PC-9 (cell line): Measurements from ENCODE around the gene FAM131A. TPM values are rescaled to one million over a fixed set of nuclear protein-coding genes. Genes with fewer than 3 reads are reported as not detected.

Experiments
- BruUV-seq: library from RNA; stranded (reverse); fragments of 400-500 nt; replicated peaks from 2 replicates; lab custom pipeline; 2021; lab: Mats Ljungman, UMichigan
- CTCF ChIA-PET: fragments of 300-600 bp; sonication (Branson Sonifier 250); formaldehyde crosslinking; loops from one replicate; lab custom pipeline; 2022; ENCODE audit warnings: antibody characterized with exemption; lab: Charles Lee
- POLR2A ChIA-PET: fragments of 300-600 bp; sonication (Branson Sonifier 250); formaldehyde crosslinking; loops from one replicate; lab custom pipeline; 2022; ENCODE audit warnings: antibody characterized with exemption; ENCODE audit not compliant: unreplicated experiment; lab: Charles Lee
- DNase-seq, 2 experiments: peaks; one replicate each; pipeline versions ENCODE4 v3.0.0 to v3.0.0-alpha.2; 2015 to 2022; ENCODE audit warnings: mixed read lengths in 1 of 2
- H2AFZ ChIP-seq: fragments of 200-600 bp; sonication (generic); 2 replicates; pipeline ENCODE4 v1.8.1; 2017; ENCODE audit warnings: antibody characterized with exemption
- H3F3A ChIP-seq: fragments of 200-600 bp; sonication (generic); 2 replicates; pipeline ENCODE4 v1.8.1; 2017; ENCODE audit warnings: antibody characterized with exemption, mild to moderate bottlenecking, low read depth; ENCODE audit not compliant: insufficient read depth
- H3K27ac ChIP-seq: fragments of 200-600 bp; sonication (generic); 2 replicates; pipeline ENCODE4 v1.6.1; 2016; ENCODE audit warnings: mixed run types
- H3K27me3 ChIP-seq: fragments of 200-600 bp; sonication (generic); 2 replicates; pipeline ENCODE4 v1.6.1; 2016; ENCODE audit warnings: low read depth, mixed run types; ENCODE audit not compliant: insufficient read depth
- H3K36me3 ChIP-seq: fragments of 200-600 bp; sonication (generic); 2 replicates; pipeline ENCODE4 v1.6.1; 2016; ENCODE audit warnings: low read depth, mixed run types
- H3K4me1 ChIP-seq: fragments of 200-600 bp; sonication (generic); replicated peaks from 2 replicates; pipeline ENCODE4 v1.6.1; 2016; ENCODE audit warnings: mixed run types; ENCODE audit not compliant: insufficient read depth
- H3K4me2 ChIP-seq: fragments of 200-600 bp; sonication (generic); 2 replicates; pipeline ENCODE4 v1.6.1; 2017; ENCODE audit warnings: mixed run types
- H3K4me3 ChIP-seq: fragments of 200-600 bp; sonication (generic); 2 replicates; pipeline ENCODE4 v1.6.1; 2016; ENCODE audit warnings: mixed run types
- H3K79me2 ChIP-seq: fragments of 200-600 bp; sonication (generic); 2 replicates; pipeline ENCODE4 v1.6.1; 2017; ENCODE audit warnings: low read depth, mixed run types
- H3K9me2 ChIP-seq: fragments of 200-600 bp; sonication (generic); 2 replicates; pipeline ENCODE4 v1.8.1; 2017; ENCODE audit warnings: mild to moderate bottlenecking; ENCODE audit not compliant: insufficient read depth
- H3K9me3 ChIP-seq: fragments of 200-600 bp; sonication (generic); 2 replicates; pipeline ENCODE4 v1.8.1; 2016; ENCODE audit warnings: low read depth; ENCODE audit not compliant: insufficient read depth
- H4K20me1 ChIP-seq: fragments of 200-600 bp; sonication (generic); 2 replicates; pipeline ENCODE4 v1.8.1; 2017; ENCODE audit not compliant: insufficient read depth
- EZH2 ChIP-seq: fragments of 200-600 bp; sonication (generic); IDR thresholded peaks from 2 replicates; pipeline ENCODE4 v1.8.0; 2017; ENCODE audit warnings: antibody characterized with exemption, low read depth
- intact Hi-C: fragments of 100-400 bp; cut with micrococcal nuclease; formaldehyde crosslinking; loops from one replicate; pipeline ENCODE4 v1.10.0; 2022; ENCODE audit not compliant: unreplicated experiment
- total RNA-seq: library from RNA; stranded (reverse); gene quantifications from 2 replicates; pipeline ENCODE4 v1.2.3, GENCODE V29; 2021
- TF ChIP-seq, protein P1 (sequence below): fragments of 200-600 bp; sonication (generic); conservative IDR thresholded peaks from 2 replicates; pipeline ENCODE4 v1.6.1; 2017; ENCODE audit warnings: mixed run types, antibody characterized with exemption, mild to moderate bottlenecking, moderate library complexity

The FAM131A gene
- total RNA-seq, 1 experiment from 2014 or later = 25.5 TPM

DNA sequence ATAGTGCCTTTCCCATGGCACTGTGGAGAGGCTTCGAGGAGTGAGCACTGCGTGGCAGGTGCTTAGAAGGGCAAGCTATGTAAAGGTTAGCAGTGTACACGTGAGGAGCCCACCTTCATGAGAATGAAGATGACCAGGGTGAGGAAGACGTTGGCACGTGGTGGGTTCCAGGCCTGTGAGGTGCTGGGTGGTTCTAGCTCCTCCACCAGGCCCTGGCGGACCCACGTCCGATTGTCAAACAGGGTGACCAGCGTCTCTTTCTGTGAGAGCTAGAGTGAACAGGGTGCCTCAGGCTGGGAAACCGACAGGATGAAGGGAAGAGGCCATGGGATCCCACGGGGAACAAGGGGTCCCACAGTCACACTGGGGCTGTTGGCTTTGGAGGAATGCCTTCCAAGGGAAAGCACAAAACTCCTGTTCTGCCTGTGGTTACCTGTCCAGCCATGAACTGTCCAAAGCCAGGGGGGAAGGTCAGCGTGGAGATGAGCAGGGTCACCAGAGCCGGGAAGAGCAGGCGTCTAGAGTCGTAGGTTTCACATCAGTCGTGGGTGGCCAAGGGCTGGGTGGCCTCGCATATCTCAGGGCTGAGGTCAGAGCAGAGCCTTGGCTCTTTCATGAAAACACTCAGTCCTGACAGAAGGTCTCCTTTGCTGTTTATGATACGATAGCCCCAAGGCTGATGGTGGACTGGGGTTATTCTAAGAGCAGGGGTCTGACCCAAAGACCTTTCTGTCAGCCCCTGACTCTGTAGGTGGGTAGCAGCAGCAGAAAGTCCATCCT, 18.1 kb downstream of the FAM131A start:
- intact Hi-C loops = no loop called here
- Histone ChIP-seq H3F3A (no peaks in the 10 kb centered on the region), H4K20me1 (no peaks in the 10 kb centered on the region), H3K27me3 (no peaks in the 10 kb centered on the region), H3K4me2 (no peak overlapping the region), H3K79me2 (peaks cover 5% of the 10 kb centered on the region), H3K9me3 (no peaks in the 10 kb centered on the region), H3K4me1 (peaks cover 5% of the 10 kb centered on the region), H3K27ac (no peak overlapping the region), H2AFZ (no peak overlapping the region), H3K4me3 (no peak overlapping the region), H3K9me2 (no peaks in the 10 kb centered on the region), H3K36me3 (no peaks in the 10 kb centered on the region)
- no TSS peak for BruUV-seq
- ChIA-PET CTCF (interaction anchor here (1.2 kb wide), 1 partner anchor 16 kb away, joined by 4 read pairs; no protein-coding TSS in a partner anchor), POLR2A (no interaction called here)
- no peak for DNase-seq
- TF ChIP-seq EZH2 = no peak
- TF ChIP-seq, protein P1, sequence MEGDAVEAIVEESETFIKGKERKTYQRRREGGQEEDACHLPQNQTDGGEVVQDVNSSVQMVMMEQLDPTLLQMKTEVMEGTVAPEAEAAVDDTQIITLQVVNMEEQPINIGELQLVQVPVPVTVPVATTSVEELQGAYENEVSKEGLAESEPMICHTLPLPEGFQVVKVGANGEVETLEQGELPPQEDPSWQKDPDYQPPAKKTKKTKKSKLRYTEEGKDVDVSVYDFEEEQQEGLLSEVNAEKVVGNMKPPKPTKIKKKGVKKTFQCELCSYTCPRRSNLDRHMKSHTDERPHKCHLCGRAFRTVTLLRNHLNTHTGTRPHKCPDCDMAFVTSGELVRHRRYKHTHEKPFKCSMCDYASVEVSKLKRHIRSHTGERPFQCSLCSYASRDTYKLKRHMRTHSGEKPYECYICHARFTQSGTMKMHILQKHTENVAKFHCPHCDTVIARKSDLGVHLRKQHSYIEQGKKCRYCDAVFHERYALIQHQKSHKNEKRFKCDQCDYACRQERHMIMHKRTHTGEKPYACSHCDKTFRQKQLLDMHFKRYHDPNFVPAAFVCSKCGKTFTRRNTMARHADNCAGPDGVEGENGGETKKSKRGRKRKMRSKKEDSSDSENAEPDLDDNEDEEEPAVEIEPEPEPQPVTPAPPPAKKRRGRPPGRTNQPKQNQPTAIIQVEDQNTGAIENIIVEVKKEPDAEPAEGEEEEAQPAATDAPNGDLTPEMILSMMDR = no peak

DNA sequence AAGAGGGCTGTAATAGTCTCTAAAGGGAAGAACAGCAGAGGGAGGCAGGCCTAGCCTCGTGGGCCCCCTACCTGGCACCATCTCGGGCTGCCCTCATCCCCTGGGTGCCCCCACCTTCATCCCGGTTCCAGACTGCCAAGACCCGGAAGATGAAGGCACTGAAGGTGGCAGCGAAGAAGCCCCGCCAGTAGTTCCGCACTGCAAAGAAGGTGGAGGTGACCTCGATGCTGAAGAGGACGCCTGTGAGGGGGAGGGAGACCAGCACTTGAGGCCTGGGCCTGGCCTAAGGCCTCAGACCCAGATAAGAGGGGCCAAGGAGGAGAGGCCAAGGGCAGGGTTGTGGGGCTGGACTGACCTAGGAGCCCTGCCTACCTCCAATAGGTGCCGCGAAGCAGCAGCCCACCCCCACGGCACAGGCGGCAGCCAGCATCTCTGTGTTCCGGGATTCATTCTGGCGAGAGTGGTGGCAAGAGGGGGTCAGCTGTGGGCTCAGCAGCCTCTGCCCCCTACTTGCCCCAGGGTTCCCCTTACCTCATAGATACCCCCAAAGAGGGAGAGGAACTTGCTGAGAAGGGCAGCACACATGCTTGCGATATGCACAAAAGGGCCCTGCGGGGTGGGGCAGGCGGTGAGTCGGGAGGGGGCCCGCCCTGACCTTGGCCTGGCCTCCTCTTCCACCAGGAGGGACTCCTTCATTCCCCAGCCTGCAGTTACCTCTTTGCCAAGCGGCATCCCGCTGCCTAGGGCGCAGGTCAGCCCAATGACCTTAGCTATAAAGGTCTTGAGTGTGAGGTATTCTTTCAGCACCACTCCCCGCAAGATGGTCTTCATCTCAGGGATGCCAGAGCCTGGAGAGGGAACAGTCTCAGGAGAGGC, 20.1 kb downstream of the FAM131A start:
- intact Hi-C loops = no loop called here
- Histone ChIP-seq H3K27ac (no peak overlapping the region), H3K27me3 (no peaks in the 10 kb centered on the region), H3F3A (peaks cover 8% of the 10 kb centered on the region; the same call in 1 of the 2 replicates), H3K4me1 (peaks cover 11% of the 10 kb centered on the region), H3K36me3 (no peaks in the 10 kb centered on the region), H3K9me3 (no peaks in the 10 kb centered on the region), H4K20me1 (no peaks in the 10 kb centered on the region), H3K9me2 (no peaks in the 10 kb centered on the region), H3K79me2 (peaks cover 13% of the 10 kb centered on the region), H3K4me2 (no peak overlapping the region), H3K4me3 (no peak overlapping the region), H2AFZ (no peak overlapping the region)
- POLR2A ChIA-PET = no interaction called here
- TF ChIP-seq, protein P1 = no peak
- no peak for TF ChIP-seq EZH2
- DNase-seq = no peak
- BruUV-seq = no TSS peak
- CTCF ChIA-PET = no interaction called here

DNA sequence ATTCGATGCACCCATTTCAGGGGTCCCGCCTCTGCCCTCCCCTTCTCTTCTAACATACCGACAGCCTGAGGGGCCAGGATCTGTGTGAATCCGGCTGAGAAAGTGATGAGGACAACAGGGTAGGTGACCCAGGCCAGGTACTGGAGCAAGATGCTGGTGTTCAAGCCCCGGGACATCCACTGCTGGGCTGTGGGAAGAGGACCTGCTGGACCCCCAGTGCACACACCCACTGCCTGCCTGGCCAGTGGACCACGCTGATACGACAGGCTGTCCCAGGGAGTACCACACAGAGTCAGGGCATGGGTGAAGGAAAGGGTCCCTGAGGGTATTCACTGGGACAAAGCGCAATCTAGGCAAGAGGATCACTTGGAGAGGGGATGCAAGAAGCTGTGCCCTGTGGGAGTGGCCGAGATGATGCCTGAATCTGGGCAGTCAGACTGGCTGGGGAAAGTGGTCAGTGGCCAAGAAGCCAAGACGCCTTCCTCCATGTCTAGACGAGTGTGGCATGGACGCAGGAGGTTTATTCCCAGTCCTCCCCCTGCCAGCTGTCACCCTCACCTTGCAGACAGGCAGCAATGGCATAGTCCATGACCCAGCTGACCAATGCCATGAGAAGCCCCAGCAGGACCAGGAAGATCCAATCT, 20.8 kb downstream of the FAM131A start:
- peaks cover 12% of the 10 kb centered on the region; the same call in 1 of the 2 replicates for H3F3A ChIP-seq
- no peak overlapping the region for H2AFZ ChIP-seq
- no peaks in the 10 kb centered on the region for H4K20me1 ChIP-seq
- POLR2A ChIA-PET = no interaction called here
- no peaks in the 10 kb centered on the region for H3K9me2 ChIP-seq
- BruUV-seq = no TSS peak
- no peak for TF ChIP-seq EZH2
- TF ChIP-seq, protein P1 = no peak
- H3K4me2 ChIP-seq = no peak overlapping the region
- peaks cover 13% of the 10 kb centered on the region for H3K79me2 ChIP-seq
- H3K36me3 ChIP-seq = no peaks in the 10 kb centered on the region
- DNase-seq = no peak
- H3K4me1 ChIP-seq = peaks cover 11% of the 10 kb centered on the region
- no peaks in the 10 kb centered on the region for H3K27me3 ChIP-seq
- H3K9me3 ChIP-seq = no peaks in the 10 kb centered on the region
- CTCF ChIA-PET = no interaction called here
- intact Hi-C loops = no loop called here
- no peak overlapping the region for H3K27ac ChIP-seq
- H3K4me3 ChIP-seq = no peak overlapping the region
